ENCODE results near the gene ABCA3. TPM values are rescaled to one million over a fixed set of nuclear protein-coding genes. Genes with fewer than 3 reads are reported as not detected.
A peak's percentile ranks its signal among the peaks of the same experiment; 100 is the strongest.

Gene ABCA3
- total RNA-seq, 1 donor from 2014 or later: 3.1 TPM

DNA sequence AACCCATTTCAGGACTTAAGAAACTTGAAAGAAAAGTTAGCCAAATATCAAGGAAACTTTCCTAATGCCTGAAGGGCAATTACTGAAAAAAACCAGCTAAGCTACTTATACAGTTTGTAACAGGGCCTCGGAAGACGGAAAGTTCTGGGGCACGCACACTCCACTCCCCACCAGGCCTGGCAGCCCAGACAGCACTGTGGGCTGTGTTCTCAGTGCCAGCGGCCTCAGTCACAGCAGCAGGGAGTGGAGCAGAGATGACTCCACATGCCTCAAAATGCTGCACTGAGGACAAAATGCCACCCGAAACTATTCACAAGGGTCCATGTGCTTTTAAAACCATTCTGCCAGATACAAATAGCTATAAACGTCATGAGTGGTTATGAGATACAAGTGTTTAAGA is 82.8 kb downstream of the ABCA3 start:
- no peaks in the 10 kb centered on the region for H3K9me3 Mint-ChIP-seq
- H3K27ac Mint-ChIP-seq: no peak overlapping the region
- H3K4me1 Mint-ChIP-seq: peaks cover 17% of the 10 kb centered on the region
- intact Hi-C loops (cut with micrococcal nuclease): loop anchor here (10.0 kb wide), 1 partner anchor 393 kb away; no protein-coding TSS in a partner anchor
- TF ChIP-seq, protein P1, sequence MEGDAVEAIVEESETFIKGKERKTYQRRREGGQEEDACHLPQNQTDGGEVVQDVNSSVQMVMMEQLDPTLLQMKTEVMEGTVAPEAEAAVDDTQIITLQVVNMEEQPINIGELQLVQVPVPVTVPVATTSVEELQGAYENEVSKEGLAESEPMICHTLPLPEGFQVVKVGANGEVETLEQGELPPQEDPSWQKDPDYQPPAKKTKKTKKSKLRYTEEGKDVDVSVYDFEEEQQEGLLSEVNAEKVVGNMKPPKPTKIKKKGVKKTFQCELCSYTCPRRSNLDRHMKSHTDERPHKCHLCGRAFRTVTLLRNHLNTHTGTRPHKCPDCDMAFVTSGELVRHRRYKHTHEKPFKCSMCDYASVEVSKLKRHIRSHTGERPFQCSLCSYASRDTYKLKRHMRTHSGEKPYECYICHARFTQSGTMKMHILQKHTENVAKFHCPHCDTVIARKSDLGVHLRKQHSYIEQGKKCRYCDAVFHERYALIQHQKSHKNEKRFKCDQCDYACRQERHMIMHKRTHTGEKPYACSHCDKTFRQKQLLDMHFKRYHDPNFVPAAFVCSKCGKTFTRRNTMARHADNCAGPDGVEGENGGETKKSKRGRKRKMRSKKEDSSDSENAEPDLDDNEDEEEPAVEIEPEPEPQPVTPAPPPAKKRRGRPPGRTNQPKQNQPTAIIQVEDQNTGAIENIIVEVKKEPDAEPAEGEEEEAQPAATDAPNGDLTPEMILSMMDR (IDR thresholded peaks at IDR 0.05): no peak
- ChIA-PET CTCF (no interaction called here), POLR2A (interaction anchor here (0.8 kb wide), 1 partner anchor 13 kb away, joined by 3 read pairs; no protein-coding TSS in a partner anchor)
- peaks cover 86% of the 10 kb centered on the region for H3K36me3 Mint-ChIP-seq (ENCODE audit: low read depth)
- no peaks in the 10 kb centered on the region for H3K27me3 Mint-ChIP-seq
- ATAC-seq (ENCODE audit: low read depth): no peak
- H3K4me3 Mint-ChIP-seq: no peak overlapping the region
- DNase-seq: no peak

DNA sequence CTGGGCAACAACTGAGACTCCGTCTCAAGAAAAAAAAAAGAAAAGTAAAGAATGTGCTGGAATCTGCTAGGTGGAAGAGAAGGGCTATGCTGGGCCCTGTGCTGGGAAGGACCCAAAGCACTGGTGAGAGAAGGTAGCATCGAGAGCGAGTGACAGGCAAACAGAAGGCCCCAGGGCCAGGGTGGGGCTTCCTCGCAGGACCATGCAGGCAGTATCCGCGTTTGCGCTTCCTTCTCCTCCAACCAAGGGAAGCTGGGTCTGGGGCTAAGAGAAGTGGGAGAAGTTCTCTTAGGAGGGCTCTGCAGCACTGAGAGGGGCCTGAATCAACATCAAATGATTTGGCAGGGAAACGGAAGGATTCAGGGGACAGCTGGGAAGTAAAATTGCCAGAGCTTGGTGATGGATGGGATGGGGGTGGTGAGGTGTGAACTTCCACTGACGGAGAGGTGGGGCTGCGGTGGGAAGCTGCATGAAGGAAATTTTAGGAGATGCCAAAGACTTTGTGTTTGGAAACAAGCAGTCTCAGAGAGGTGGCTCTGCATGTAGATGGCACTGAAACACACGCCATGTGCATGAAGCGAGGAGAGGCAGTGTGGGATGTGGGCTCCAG is 83.9 kb downstream of the ABCA3 start:
- TF ChIP-seq, protein P1 (IDR thresholded peaks at IDR 0.05): no peak
- ATAC-seq (ENCODE audit: low read depth) (no peak), DNase-seq (no peak)
- Mint-ChIP-seq H3K36me3 (ENCODE audit: low read depth) (peaks cover 76% of the 10 kb centered on the region), H3K4me3 (no peak overlapping the region), H3K27me3 (no peaks in the 10 kb centered on the region), H3K9me3 (no peaks in the 10 kb centered on the region), H3K4me1 (peaks cover 28% of the 10 kb centered on the region), H3K27ac (no peak overlapping the region)
- intact Hi-C loops (cut with micrococcal nuclease): loop anchor here (10.0 kb wide), 1 partner anchor 392 kb away; no protein-coding TSS in a partner anchor
- ChIA-PET POLR2A (interaction anchor here (0.7 to 0.8 kb wide), 2 partner anchors 14 to 18 kb away, joined by 3 read pairs; no protein-coding TSS in a partner anchor), CTCF (no interaction called here)

DNA sequence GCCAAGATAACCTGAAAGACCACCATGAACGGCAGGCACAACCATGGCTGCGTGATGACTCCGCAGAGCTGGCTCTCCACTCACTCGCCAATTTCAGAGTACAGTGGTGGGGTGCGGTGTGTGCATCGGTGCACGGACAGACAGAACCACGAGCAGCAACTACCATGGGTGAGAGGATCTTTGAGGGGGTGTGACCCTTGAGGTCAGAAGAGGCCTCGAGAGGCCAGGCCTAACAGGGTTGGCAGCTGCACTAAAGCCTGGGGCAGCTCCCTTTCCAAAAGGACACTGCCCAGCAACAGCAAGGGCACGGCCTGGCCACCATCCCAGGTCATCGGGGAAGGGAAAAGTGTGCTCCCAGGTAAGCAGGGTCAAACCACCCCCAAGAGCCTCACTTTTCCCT is 87.2 kb downstream of the ABCA3 start:
- H3K4me1 Mint-ChIP-seq: peaks cover 38% of the 10 kb centered on the region
- H3K4me3 Mint-ChIP-seq: peak overlapping the region; percentile 55
- TF ChIP-seq, protein P1 (IDR thresholded peaks at IDR 0.05): no peak
- DNase-seq (no peak), ATAC-seq (ENCODE audit: low read depth) (peak; percentile 15)
- POLR2A ChIA-PET: interaction anchor here (2.0 to 4.0 kb wide), 2 partner anchors 100 to 254 kb away, joined by 6 to 61 read pairs; partner anchors contain the start of gene TRAF7
- intact Hi-C loops (cut with micrococcal nuclease): loop anchor here (5.0 to 10.0 kb wide), 2 partner anchors 234 to 388 kb away; no protein-coding TSS in a partner anchor
- no peaks in the 10 kb centered on the region for H3K9me3 Mint-ChIP-seq
- peaks cover 51% of the 10 kb centered on the region for H3K36me3 Mint-ChIP-seq (ENCODE audit: low read depth)
- CTCF ChIA-PET: interaction anchor here (2.7 kb wide), 1 partner anchor 58 kb away, joined by 34 read pairs; no protein-coding TSS in a partner anchor
- peak overlapping the region; percentile 90 for H3K27ac Mint-ChIP-seq
- no peaks in the 10 kb centered on the region for H3K27me3 Mint-ChIP-seq

DNA sequence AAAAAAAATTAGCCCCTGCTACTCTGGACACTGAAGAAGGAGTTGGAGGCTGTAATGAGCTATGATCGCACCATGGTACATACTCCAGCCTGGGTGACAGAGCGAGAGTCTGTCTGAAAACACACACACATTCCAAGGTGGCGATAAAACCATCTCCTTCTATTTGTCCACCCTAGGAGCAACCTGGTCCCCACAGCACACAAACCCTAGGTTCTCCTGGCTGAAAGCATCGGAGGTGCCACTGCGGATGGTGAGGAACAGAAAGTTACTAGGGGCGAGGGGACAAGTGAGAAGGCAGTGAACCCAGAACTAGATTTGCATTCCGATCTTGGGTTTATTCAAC is 87.8 kb downstream of the ABCA3 start:
- peaks cover 46% of the 10 kb centered on the region for H3K36me3 Mint-ChIP-seq (ENCODE audit: low read depth)
- POLR2A ChIA-PET: interaction anchor here (0.5 to 4.0 kb wide), 8 partner anchors 14 to 848 kb away, joined by 5 to 61 read pairs (median 7); partner anchors contain the start of genes CASKIN1 and TRAF7
- DNase-seq (no peak), ATAC-seq (ENCODE audit: low read depth) (peak; percentile 19)
- H3K27ac Mint-ChIP-seq: peak overlapping the region; percentile 90
- peaks cover 38% of the 10 kb centered on the region for H3K4me1 Mint-ChIP-seq
- H3K27me3 Mint-ChIP-seq: no peaks in the 10 kb centered on the region
- TF ChIP-seq, protein P1 (IDR thresholded peaks at IDR 0.05): no peak
- peak overlapping the region; percentile 55 for H3K4me3 Mint-ChIP-seq
- CTCF ChIA-PET: interaction anchor here (2.7 kb wide), 1 partner anchor 58 kb away, joined by 34 read pairs; no protein-coding TSS in a partner anchor
- intact Hi-C loops (cut with micrococcal nuclease): loop anchor here (5.0 to 10.0 kb wide), 2 partner anchors 235 to 388 kb away; no protein-coding TSS in a partner anchor
- H3K9me3 Mint-ChIP-seq: no peaks in the 10 kb centered on the region

Measured in activated B cell treated with CpG ODN at 0.5 μM for 24 hours (primary cell).